ENCODE measurements around the gene PLCD3.

Gene PLCD3

GRCh38 chr17:45061606-45062205, 70.6 kb downstream of the PLCD3 start:
- no peak for DNase-seq (ENCODE audit: low read depth)

GRCh38 chr17:45060797-45061605, 71.3 kb downstream of the PLCD3 start, which contains the start of gene NMT1:
Gene NMT1 (plus strand): TSS chr17:45061317. CDS start chr17:45061330, 13 bp downstream.
- peak; percentile 96 for DNase-seq (ENCODE audit: low read depth)

- DNase-seq (ENCODE audit: low read depth) = no peak
These were observed 71.9 kb downstream of the PLCD3 start for GRCh38 chr17:45060382-45060796.
